ENCODE results near the gene MAPK12.

DNA sequence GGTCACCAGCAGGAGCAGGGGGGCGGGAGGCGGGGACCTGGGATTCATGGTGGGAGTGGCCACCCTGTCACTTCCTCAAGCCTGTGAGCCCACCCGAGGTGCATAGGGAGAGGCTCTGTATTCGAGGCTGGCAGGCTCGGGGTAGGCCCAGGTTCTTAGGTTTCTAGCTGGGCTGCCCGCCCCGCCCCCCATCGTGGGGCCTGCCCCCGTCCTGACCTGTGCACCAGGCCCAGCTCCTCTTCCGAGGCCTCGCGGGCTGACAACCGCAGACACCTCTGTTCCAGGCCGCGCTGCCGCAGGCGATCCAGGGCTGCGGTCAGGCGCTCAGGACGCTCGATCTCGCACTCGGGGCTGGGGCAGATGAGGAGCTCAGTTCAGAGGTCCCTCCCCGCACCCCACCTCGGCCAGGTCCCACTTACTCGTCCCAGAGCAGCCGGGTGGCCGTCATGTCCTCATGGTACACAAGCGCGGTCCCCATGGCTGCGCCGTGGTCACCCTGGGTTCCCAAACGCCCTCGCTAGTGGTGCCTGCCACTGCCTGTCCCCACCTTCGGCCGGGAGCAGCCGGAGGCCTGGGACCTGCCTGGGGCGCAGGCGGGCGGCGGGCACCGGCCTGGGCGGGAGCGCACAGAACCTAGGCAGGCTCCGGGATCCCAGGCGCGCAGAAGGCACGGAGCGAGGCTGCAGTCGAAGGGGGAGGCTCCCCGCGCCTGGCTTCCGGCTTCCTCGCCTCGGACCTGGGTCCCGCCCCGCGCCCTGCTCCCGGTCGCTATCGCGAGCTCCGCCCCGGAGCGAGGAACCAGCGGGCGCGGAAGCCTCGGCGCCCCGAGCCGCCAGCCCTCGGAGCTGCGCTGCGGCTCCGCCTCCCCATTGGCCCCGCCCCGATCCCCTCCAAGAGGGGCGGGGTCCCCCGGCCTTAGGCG lies 10.7 kb downstream of the MAPK12 start, which contains the start of gene HDAC10:
- TF ChIP-seq, protein P1, sequence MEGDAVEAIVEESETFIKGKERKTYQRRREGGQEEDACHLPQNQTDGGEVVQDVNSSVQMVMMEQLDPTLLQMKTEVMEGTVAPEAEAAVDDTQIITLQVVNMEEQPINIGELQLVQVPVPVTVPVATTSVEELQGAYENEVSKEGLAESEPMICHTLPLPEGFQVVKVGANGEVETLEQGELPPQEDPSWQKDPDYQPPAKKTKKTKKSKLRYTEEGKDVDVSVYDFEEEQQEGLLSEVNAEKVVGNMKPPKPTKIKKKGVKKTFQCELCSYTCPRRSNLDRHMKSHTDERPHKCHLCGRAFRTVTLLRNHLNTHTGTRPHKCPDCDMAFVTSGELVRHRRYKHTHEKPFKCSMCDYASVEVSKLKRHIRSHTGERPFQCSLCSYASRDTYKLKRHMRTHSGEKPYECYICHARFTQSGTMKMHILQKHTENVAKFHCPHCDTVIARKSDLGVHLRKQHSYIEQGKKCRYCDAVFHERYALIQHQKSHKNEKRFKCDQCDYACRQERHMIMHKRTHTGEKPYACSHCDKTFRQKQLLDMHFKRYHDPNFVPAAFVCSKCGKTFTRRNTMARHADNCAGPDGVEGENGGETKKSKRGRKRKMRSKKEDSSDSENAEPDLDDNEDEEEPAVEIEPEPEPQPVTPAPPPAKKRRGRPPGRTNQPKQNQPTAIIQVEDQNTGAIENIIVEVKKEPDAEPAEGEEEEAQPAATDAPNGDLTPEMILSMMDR (IDR thresholded peaks at IDR 0.05): no peak
- no peak for TF ChIP-seq POLR2AphosphoS5 (IDR thresholded peaks at IDR 0.05)
